Subcutaneous abdominal adipose tissue (tissue), 5 donors: ENCODE measurements around the gene KLHL18.
"Not testable (repeated sequence)": the region's sequence is repeated elsewhere in the genome, so short reads cannot be mapped to it uniquely, and the experiment has no call there.

Experiments
- H3K27ac ChIP-seq: one replicate; pipeline ENCODE4 v1.7.0; 2013; ENCODE audit warnings: low read depth, mild to moderate bottlenecking, inconsistent platforms, low read length, moderate library complexity
- H3K27me3 ChIP-seq, 5 donors: one replicate each; pipeline ENCODE4 v1.7.0; 2013; ENCODE audit warnings: low read length in 5 of 5, inconsistent platforms in 1 of 5; ENCODE audit not compliant: control insufficient read depth in 5 of 5, insufficient read depth in 4 of 5
- H3K36me3 ChIP-seq, 5 donors: one replicate each; pipeline ENCODE4 v1.7.0; 2013; ENCODE audit warnings: low read length in 5 of 5; ENCODE audit not compliant: control insufficient read depth in 5 of 5, insufficient read depth in 5 of 5
- H3K4me1 ChIP-seq, 5 donors: one replicate each; pipeline ENCODE4 v1.7.0; 2013; ENCODE audit warnings: low read length in 5 of 5, mild to moderate bottlenecking in 3 of 5, moderate library complexity in 1 of 5; ENCODE audit not compliant: control insufficient read depth in 5 of 5, insufficient read depth in 5 of 5
- H3K4me3 ChIP-seq, 5 donors: one replicate each; pipeline ENCODE4 v1.7.0; 2013; ENCODE audit warnings: low read length in 5 of 5, low read depth in 1 of 5
- H3K9ac ChIP-seq, 5 donors: one replicate each; pipeline ENCODE4 v1.7.0; 2013; ENCODE audit warnings: low read length in 5 of 5, mild to moderate bottlenecking in 4 of 5, moderate library complexity in 3 of 5
- H3K9me3 ChIP-seq, 5 donors: one replicate each; pipeline ENCODE4 v1.7.0; 2013; ENCODE audit warnings: low read length in 5 of 5; ENCODE audit not compliant: control insufficient read depth in 5 of 5
- donor health status: healthy.
- donor health status: healthy.
- donor health status: healthy.
- donor health status: healthy.
- donor health status: healthy.

The KLHL18 gene

GRCh38 chr3:47355010-47355409 is 72.3 kb downstream of the KLHL18 start:
- no peaks in the 10 kb centered on the region for H3K27me3 ChIP-seq
- H3K4me1 ChIP-seq = no peaks in the 10 kb centered on the region
- H3K27ac ChIP-seq = no peak overlapping the region
- no peaks in the 10 kb centered on the region for H3K36me3 ChIP-seq
- peaks cover 0 to 17% (median 10%) of the 10 kb centered on the region in 5 donors for H3K9me3 ChIP-seq
- H3K9ac ChIP-seq = no peak overlapping the region
- no peak overlapping the region for H3K4me3 ChIP-seq

- H3K9ac ChIP-seq = no peak overlapping the region
- H3K27me3 ChIP-seq = no peaks in the 10 kb centered on the region
- no peak overlapping the region for H3K27ac ChIP-seq
- H3K4me3 ChIP-seq = no peak overlapping the region
- H3K36me3 ChIP-seq = no peaks in the 10 kb centered on the region
- peaks cover 0 to 20% (median 10%) of the 10 kb centered on the region in 5 donors for H3K9me3 ChIP-seq
- H3K4me1 ChIP-seq = no peaks in the 10 kb centered on the region
These were observed 73.5 kb downstream of the KLHL18 start for GRCh38 chr3:47356201-47356600.

- peaks cover 0 to 13% (median 0%) of the 10 kb centered on the region in 5 donors for H3K4me1 ChIP-seq
- no peak overlapping the region for H3K4me3 ChIP-seq
- H3K36me3 ChIP-seq = no peaks in the 10 kb centered on the region
- peaks cover 0 to 20% (median 10%) of the 10 kb centered on the region in 5 donors for H3K9me3 ChIP-seq
- no peak overlapping the region for H3K9ac ChIP-seq
- no peak overlapping the region for H3K27ac ChIP-seq
- H3K27me3 ChIP-seq = no peaks in the 10 kb centered on the region
These were observed 76.6 kb downstream of the KLHL18 start for GRCh38 chr3:47359323-47359722.

- not testable (repeated sequence) for H3K4me3 ChIP-seq, H3K27ac ChIP-seq, H3K9ac ChIP-seq, H3K36me3 ChIP-seq, H3K27me3 ChIP-seq
- peaks cover 0 to 20% (median 10%) of the 10 kb centered on the region in 5 donors for H3K9me3 ChIP-seq
- H3K4me1 ChIP-seq = peaks cover 0 to 15% (median 0%) of the 10 kb centered on the region in 5 donors
These were observed 77.4 kb downstream of the KLHL18 start for GRCh38 chr3:47360110-47360517.

- H3K27ac ChIP-seq = peak overlapping the region; percentile 60
- H3K9me3 ChIP-seq = peaks cover 0 to 20% (median 10%) of the 10 kb centered on the region in 5 donors
These were observed 80.0 kb downstream of the KLHL18 start for GRCh38 chr3:47362701-47363100.

GRCh38 chr3:47365213-47366153 is 82.7 kb downstream of the KLHL18 start:
- Histone ChIP-seq H3K4me3 (no peak overlapping the region), H3K9ac (no peak overlapping the region), H3K27me3 (peaks cover 0 to 4% (median 2%) of the 10 kb centered on the region in 5 donors), H3K4me1 (peaks cover 0 to 24% (median 11%) of the 10 kb centered on the region in 5 donors), H3K36me3 (no peaks in the 10 kb centered on the region), H3K9me3 (no peaks in the 10 kb centered on the region), H3K27ac (peak overlapping the region; percentile 65)

More at GRCh38 chr3:47362701-47363100, 80.0 kb downstream of the KLHL18 start:
- no peak overlapping the region for H3K4me3 ChIP-seq
- H3K36me3 ChIP-seq = no peaks in the 10 kb centered on the region
- H3K4me1 ChIP-seq = peaks cover 0 to 24% (median 11%) of the 10 kb centered on the region in 5 donors
- H3K27me3 ChIP-seq = no peaks in the 10 kb centered on the region
- H3K9ac ChIP-seq = peak overlapping the region in 1 of 5 donors; percentile 41

- Histone ChIP-seq H3K9me3 (no peaks in the 10 kb centered on the region), H3K27ac (no peak overlapping the region), H3K27me3 (peaks cover 0 to 4% (median 4%) of the 10 kb centered on the region in 5 donors), H3K9ac (no peak overlapping the region), H3K4me3 (no peak overlapping the region), H3K4me1 (peaks cover 0 to 30% (median 11%) of the 10 kb centered on the region in 5 donors), H3K36me3 (no peaks in the 10 kb centered on the region)
These were observed 84.1 kb downstream of the KLHL18 start for GRCh38 chr3:47366833-47367232.

GRCh38 chr3:47367631-47368030 is 84.9 kb downstream of the KLHL18 start:
- Histone ChIP-seq H3K4me1 (peaks cover 0 to 23% (median 11%) of the 10 kb centered on the region in 5 donors), H3K9me3 (no peaks in the 10 kb centered on the region), H3K4me3 (no peak overlapping the region), H3K36me3 (no peaks in the 10 kb centered on the region), H3K27me3 (peaks cover 0 to 4% (median 4%) of the 10 kb centered on the region in 5 donors), H3K9ac (no peak overlapping the region), H3K27ac (no peak overlapping the region)

GRCh38 chr3:47370020-47370419 is 87.3 kb downstream of the KLHL18 start:
- not testable (repeated sequence) for H3K27ac ChIP-seq, H3K9me3 ChIP-seq, H3K27me3 ChIP-seq, H3K9ac ChIP-seq, H3K36me3 ChIP-seq, H3K4me3 ChIP-seq
- peaks cover 0 to 16% (median 11%) of the 10 kb centered on the region in 5 donors for H3K4me1 ChIP-seq
